ENCODE results near the gene TUT4. TPM values are rescaled to one million over a fixed set of nuclear protein-coding genes. Genes with fewer than 3 reads are reported as not detected.

The TUT4 gene
- total RNA-seq, 1 donor from 2014 or later: 40.9 TPM

- DNase-seq (ENCODE audit: low spot score): no peak
- H3K9me3 Mint-ChIP-seq (ENCODE audit: low read depth): no peaks in the 10 kb centered on the region
- peak overlapping the region; percentile 61 for H3K27ac Mint-ChIP-seq (ENCODE audit: unreplicated experiment)
- H3K4me3 Mint-ChIP-seq (ENCODE audit: unreplicated experiment): no peak overlapping the region
- no peaks in the 10 kb centered on the region for H3K27me3 Mint-ChIP-seq (ENCODE audit: low read depth)
- H3K4me1 Mint-ChIP-seq (ENCODE audit: low read depth): peaks cover 15% of the 10 kb centered on the region
- TF ChIP-seq CTCF (IDR thresholded peaks at IDR 0.05): no peak
- no peaks in the 10 kb centered on the region for H3K36me3 Mint-ChIP-seq (ENCODE audit: low read depth)
These were observed 39.9 kb upstream of the TUT4 start for GRCh38 chr1:52592637-52593323.

- H3K27me3 Mint-ChIP-seq (ENCODE audit: low read depth): no peaks in the 10 kb centered on the region
- H3K36me3 Mint-ChIP-seq (ENCODE audit: low read depth): no peaks in the 10 kb centered on the region
- H3K4me1 Mint-ChIP-seq (ENCODE audit: low read depth): peaks cover 15% of the 10 kb centered on the region
- DNase-seq (ENCODE audit: low spot score): no peak
- TF ChIP-seq CTCF (IDR thresholded peaks at IDR 0.05): no peak
- no peak overlapping the region for H3K4me3 Mint-ChIP-seq (ENCODE audit: unreplicated experiment)
- no peak overlapping the region for H3K27ac Mint-ChIP-seq (ENCODE audit: unreplicated experiment)
- no peaks in the 10 kb centered on the region for H3K9me3 Mint-ChIP-seq (ENCODE audit: low read depth)
These were observed 37.4 kb upstream of the TUT4 start for GRCh38 chr1:52590266-52590665.

GRCh38 chr1:52588535-52588934, 35.6 kb upstream of the TUT4 start:
- TF ChIP-seq CTCF (IDR thresholded peaks at IDR 0.05): no peak
- no peaks in the 10 kb centered on the region for H3K9me3 Mint-ChIP-seq (ENCODE audit: low read depth)
- H3K36me3 Mint-ChIP-seq (ENCODE audit: low read depth): no peaks in the 10 kb centered on the region
- H3K4me1 Mint-ChIP-seq (ENCODE audit: low read depth): peaks cover 12% of the 10 kb centered on the region
- H3K4me3 Mint-ChIP-seq (ENCODE audit: unreplicated experiment): no peak overlapping the region
- H3K27me3 Mint-ChIP-seq (ENCODE audit: low read depth): peaks cover 2% of the 10 kb centered on the region
- no peak for DNase-seq (ENCODE audit: low spot score)
- H3K27ac Mint-ChIP-seq (ENCODE audit: unreplicated experiment): no peak overlapping the region

- no peak overlapping the region for H3K27ac Mint-ChIP-seq (ENCODE audit: unreplicated experiment)
- H3K9me3 Mint-ChIP-seq (ENCODE audit: low read depth): no peaks in the 10 kb centered on the region
- H3K4me1 Mint-ChIP-seq (ENCODE audit: low read depth): peaks cover 9% of the 10 kb centered on the region
- H3K36me3 Mint-ChIP-seq (ENCODE audit: low read depth): no peaks in the 10 kb centered on the region
- TF ChIP-seq CTCF (IDR thresholded peaks at IDR 0.05): no peak
- peaks cover 3% of the 10 kb centered on the region for H3K27me3 Mint-ChIP-seq (ENCODE audit: low read depth)
- DNase-seq (ENCODE audit: low spot score): no peak
- H3K4me3 Mint-ChIP-seq (ENCODE audit: unreplicated experiment): no peak overlapping the region
These were observed 35.1 kb upstream of the TUT4 start for GRCh38 chr1:52588027-52588426.

GRCh38 chr1:52585474-52585873, 32.6 kb upstream of the TUT4 start:
- H3K9me3 Mint-ChIP-seq (ENCODE audit: low read depth): no peaks in the 10 kb centered on the region
- no peaks in the 10 kb centered on the region for H3K4me1 Mint-ChIP-seq (ENCODE audit: low read depth)
- H3K27ac Mint-ChIP-seq (ENCODE audit: unreplicated experiment): no peak overlapping the region
- H3K36me3 Mint-ChIP-seq (ENCODE audit: low read depth): no peaks in the 10 kb centered on the region
- DNase-seq (ENCODE audit: low spot score): no peak
- H3K27me3 Mint-ChIP-seq (ENCODE audit: low read depth): peaks cover 3% of the 10 kb centered on the region
- no peak for TF ChIP-seq CTCF (IDR thresholded peaks at IDR 0.05)
- no peak overlapping the region for H3K4me3 Mint-ChIP-seq (ENCODE audit: unreplicated experiment)
